ENCODE measurements around the gene ITFG1.

GRCh38 chr16:47499700-47500264 is 38.9 kb upstream of the ITFG1 start:
- TF ChIP-seq CTCF (IDR thresholded peaks at IDR 0.05; ENCODE audit: control extremely low read depth in 1 of 3, insufficient read depth in 1 of 3, low read depth in 1 of 3, low read length in 3 of 3) (no peak), CTBP2 (IDR thresholded peaks at IDR 0.05; ENCODE audit: borderline replicate concordance, insufficient read depth, insufficient read length, low read length) (no peak), HDAC6 (IDR thresholded peaks at IDR 0.05; ENCODE audit: low read depth, low read length) (no peak), CREB1 (IDR thresholded peaks at IDR 0.05) (no peak), POLR2AphosphoS5 (IDR thresholded peaks at IDR 0.05; ENCODE audit: low read depth, low read length) (no peak), SAP30 (IDR thresholded peaks at IDR 0.05; ENCODE audit: insufficient read depth, insufficient replicate concordance, low read length) (no peak), CEBPB (IDR thresholded peaks at IDR 0.05; ENCODE audit: low read depth, low read length) (no peak), FOSL1 (IDR thresholded peaks at IDR 0.05; ENCODE audit: insufficient read depth, low read depth, low read length) (no peak), TBP (IDR thresholded peaks at IDR 0.05; ENCODE audit: low read depth, low read length) (no peak), POLR2A (IDR thresholded peaks at IDR 0.05; ENCODE audit: control extremely low read depth in 1 of 2, low read depth in 2 of 2, low read length in 2 of 2) (no peak), SIX5 (IDR thresholded peaks at IDR 0.05; ENCODE audit: low read depth, low read length) (no peak)

All from H1 (cell line).